Kasumi-1 (cell line): ENCODE results near the gene CABS1.

ENCODE experiments used
- DNase-seq, 2 experiments: peaks; one replicate each; lab custom pipeline; 2025; lab: John Stamatoyannopoulos, UW

CABS1 gene

DNA sequence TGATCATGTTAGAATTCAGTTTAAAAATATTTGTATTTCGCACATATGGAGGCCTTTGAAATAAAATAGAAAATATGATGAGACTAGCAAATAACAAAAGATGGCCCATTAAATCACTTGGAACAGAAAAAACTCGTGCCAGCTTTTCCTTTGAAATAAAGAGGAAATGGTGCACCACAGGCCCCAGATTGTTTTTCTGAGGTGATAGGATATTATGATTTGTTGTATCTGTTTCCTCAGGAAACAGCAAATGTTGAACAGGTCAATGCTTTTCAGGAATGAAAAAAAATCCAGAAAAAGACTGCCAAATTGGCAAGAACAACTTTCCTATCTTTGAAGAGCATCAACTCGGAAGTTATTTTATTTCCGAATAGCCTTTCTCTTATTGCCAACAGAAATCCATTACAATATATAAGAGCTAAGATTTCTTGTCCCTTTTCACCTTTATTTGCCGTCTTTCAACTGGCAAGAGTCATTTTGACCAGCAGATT, 48.0 kb downstream of the CABS1 start, which contains the start of gene SMR3B:
Gene SMR3B, plus strand, starts transcription at position 441 of the 491 bp plus-strand sequence. CDS start 1,380 bp downstream, outside the sequence.
- no peak for DNase-seq
